C4-2B (cell line): ENCODE data around the gene G6PD.
"Not testable (repeated sequence)": the region's sequence is repeated elsewhere in the genome, so short reads cannot be mapped to it uniquely, and the experiment has no call there.

ENCODE experiments used
- H3K27ac ChIP-seq: fragments of 450-650 bp; 2 replicates; pipeline ENCODE4 v1.5.1; 2017
- CTCF ChIP-seq: fragments of 450-650 bp; conservative IDR thresholded peaks from 2 replicates; pipeline ENCODE4 v1.5.1; 2017; ENCODE audit warnings: mild to moderate bottlenecking
- ZFX ChIP-seq: fragments of 450-650 bp; IDR thresholded peaks from 2 replicates; pipeline ENCODE4 v1.6.1; 2017

G6PD gene

GRCh38 chrX:154558060-154558690, 11.5 kb upstream of the G6PD start:
- not testable (repeated sequence) for H3K27ac ChIP-seq

GRCh38 chrX:154552112-154552806, 5.6 kb upstream of the G6PD start:
- H3K27ac ChIP-seq = not testable (repeated sequence)

- TF ChIP-seq ZFX (no peak), CTCF (no peak)
- no peak overlapping the region for H3K27ac ChIP-seq
Observed at GRCh38 chrX:154549766-154550165, 3.1 kb upstream of the G6PD start.

GRCh38 chrX:154548028-154548316, 1.3 kb upstream of the G6PD start:
- no peak for TF ChIP-seq ZFX
- TF ChIP-seq CTCF = no peak
- H3K27ac ChIP-seq = peak overlapping the region; percentile 79

- H3K27ac ChIP-seq = peak within 1 kb of the TSS; percentile 79
- no peak for TF ChIP-seq CTCF
- no peak for TF ChIP-seq ZFX
Observed at GRCh38 chrX:154547245-154548027, 790 bp upstream of the G6PD start, which contains the start of gene IKBKG. IKBKG (plus strand) TSS chrX:154547620; CDS start chrX:154552003, 4,383 bp downstream.

GRCh38 chrX:154545673-154546274, 872 bp downstream of the G6PD start:
- no peak for TF ChIP-seq ZFX
- no peak for TF ChIP-seq CTCF
- H3K27ac ChIP-seq = peak overlapping the region; percentile 79

GRCh38 chrX:154542723-154543424, 3.8 kb downstream of the G6PD start:
- H3K27ac ChIP-seq = peak overlapping the region; percentile 98
- TF ChIP-seq CTCF (no peak), ZFX (no peak)
